SU-DHL-6 (cell line): ENCODE data around the gene SLC38A8.

Experiments
- H2AFZ ChIP-seq: fragments of 200-600 bp; sonication (generic); 2 replicates; pipeline ENCODE4 v1.6.1; 2014; ENCODE audit warnings: low read depth, mild to moderate bottlenecking, moderate library complexity, mixed read lengths, antibody characterized with exemption, low read length; ENCODE audit not compliant: severe bottlenecking
- H3F3A ChIP-seq: fragments of 200-600 bp; shearing (Covaris generic); 2 replicates; pipeline ENCODE4 v1.6.0; 2016; ENCODE audit warnings: antibody characterized with exemption, mild to moderate bottlenecking; ENCODE audit not compliant: insufficient read depth
- H3K27ac ChIP-seq: fragments of 200-600 bp; sonication (generic); 2 replicates; pipeline ENCODE4 v1.5.1; 2016; ENCODE audit warnings: low read depth, mild to moderate bottlenecking, low read length, moderate library complexity, mixed read lengths
- H3K27me3 ChIP-seq: fragments of 200-600 bp; sonication (generic), shearing (Covaris generic); 2 replicates; pipeline ENCODE4 v1.6.0; 2014; ENCODE audit warnings: mild to moderate bottlenecking, low read length
- H3K36me3 ChIP-seq: fragments of 200-600 bp; sonication (generic); 2 replicates; pipeline ENCODE4 v1.6.1; 2014; ENCODE audit warnings: mild to moderate bottlenecking, low read length, mixed read lengths
- H3K4me2 ChIP-seq: fragments of 300-600, 200-600 bp; shearing (Covaris generic), sonication (generic); 2 replicates; pipeline ENCODE4 v1.6.0; 2014; ENCODE audit warnings: low read length, low read depth, mild to moderate bottlenecking; ENCODE audit not compliant: poor library complexity, severe bottlenecking
- H3K4me3 ChIP-seq: fragments of 200-600 bp; sonication (generic); 2 replicates; pipeline ENCODE4 v1.5.1; 2014; ENCODE audit warnings: antibody characterized with exemption, low read length, mild to moderate bottlenecking, mixed read lengths; ENCODE audit not compliant: insufficient read depth, poor library complexity, severe bottlenecking
- H3K79me2 ChIP-seq: fragments of 200-600 bp; sonication (generic); 2 replicates; pipeline ENCODE4 v1.6.1; 2014; ENCODE audit warnings: mild to moderate bottlenecking, low read length, moderate library complexity; ENCODE audit not compliant: insufficient read depth
- H3K9ac ChIP-seq: fragments of 200-600 bp; sonication (generic); 2 replicates; pipeline ENCODE4 v1.7.0; 2014; ENCODE audit warnings: mild to moderate bottlenecking, low read length
- H3K9me2 ChIP-seq: fragments of 200-600 bp; sonication (generic); replicated peaks from 2 replicates; pipeline ENCODE4 v1.6.1; 2014; ENCODE audit warnings: low read length; ENCODE audit not compliant: insufficient read depth
- H3K9me3 ChIP-seq: fragments of 200-600 bp; sonication (generic); 2 replicates; pipeline ENCODE4 v1.6.1; 2014; ENCODE audit warnings: low read length, mixed read lengths; ENCODE audit not compliant: insufficient read depth
- H4K20me1 ChIP-seq: fragments of 200-600 bp; sonication (generic); 2 replicates; pipeline ENCODE4 v1.6.1; 2014; ENCODE audit warnings: low read depth, mild to moderate bottlenecking, antibody characterized with exemption, low read length, moderate library complexity, mixed read lengths
- EZH2phosphoT487 ChIP-seq: fragments of 200-600 bp; sonication (generic), shearing (Covaris generic); conservative IDR thresholded peaks from 2 replicates; pipeline ENCODE4 v1.6.1; 2018; ENCODE audit warnings: mild to moderate bottlenecking, antibody characterized with exemption, low read length, moderate library complexity, mixed read lengths
- TF ChIP-seq, protein P1 (sequence below): fragments of 200-600 bp; sonication (generic); IDR thresholded peaks from one replicate; pipeline ENCODE4 v1.5.1; 2017; ENCODE audit warnings: antibody characterized with exemption, mild to moderate bottlenecking, low read length, moderate library complexity; ENCODE audit not compliant: insufficient read depth, poor library complexity, severe bottlenecking

SLC38A8 gene

DNA sequence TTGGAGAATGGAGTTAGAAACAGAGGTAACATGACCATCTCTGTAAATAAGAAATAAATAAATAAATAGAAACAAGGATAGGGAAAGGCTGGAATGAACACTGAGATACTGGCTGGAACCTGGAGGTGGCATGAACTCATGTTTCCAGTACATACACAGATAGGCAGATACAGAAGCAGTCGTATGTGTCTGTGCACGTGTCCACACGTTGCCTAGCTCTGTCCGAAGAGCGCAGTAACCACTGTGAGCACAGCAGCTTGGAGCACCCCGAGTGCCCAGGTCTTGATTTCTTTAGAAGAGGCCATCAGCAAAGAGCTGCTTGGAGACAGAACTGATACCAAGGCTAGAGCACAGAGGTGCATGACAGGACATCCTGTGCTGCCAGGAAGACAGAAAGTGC is 37.1 kb upstream of the SLC38A8 start:
- Histone ChIP-seq H3K9me2 (no peaks in the 10 kb centered on the region), H3K36me3 (peaks cover 16% of the 10 kb centered on the region; the same call in 1 of the 2 replicates), H3K79me2 (peaks cover 25% of the 10 kb centered on the region), H3K9ac (no peak overlapping the region), H3K27me3 (no peaks in the 10 kb centered on the region), H3K4me2 (no peak overlapping the region), H2AFZ (no peak overlapping the region), H4K20me1 (0 out of 2 replicates have a peak, but pooled peaks cover 3% of the 10 kb centered on the region), H3K4me3 (no peak overlapping the region), H3F3A (no peaks in the 10 kb centered on the region), H3K27ac (no peak overlapping the region), H3K9me3 (no peaks in the 10 kb centered on the region)
- TF ChIP-seq EZH2phosphoT487 = no peak
- TF ChIP-seq, protein P1, sequence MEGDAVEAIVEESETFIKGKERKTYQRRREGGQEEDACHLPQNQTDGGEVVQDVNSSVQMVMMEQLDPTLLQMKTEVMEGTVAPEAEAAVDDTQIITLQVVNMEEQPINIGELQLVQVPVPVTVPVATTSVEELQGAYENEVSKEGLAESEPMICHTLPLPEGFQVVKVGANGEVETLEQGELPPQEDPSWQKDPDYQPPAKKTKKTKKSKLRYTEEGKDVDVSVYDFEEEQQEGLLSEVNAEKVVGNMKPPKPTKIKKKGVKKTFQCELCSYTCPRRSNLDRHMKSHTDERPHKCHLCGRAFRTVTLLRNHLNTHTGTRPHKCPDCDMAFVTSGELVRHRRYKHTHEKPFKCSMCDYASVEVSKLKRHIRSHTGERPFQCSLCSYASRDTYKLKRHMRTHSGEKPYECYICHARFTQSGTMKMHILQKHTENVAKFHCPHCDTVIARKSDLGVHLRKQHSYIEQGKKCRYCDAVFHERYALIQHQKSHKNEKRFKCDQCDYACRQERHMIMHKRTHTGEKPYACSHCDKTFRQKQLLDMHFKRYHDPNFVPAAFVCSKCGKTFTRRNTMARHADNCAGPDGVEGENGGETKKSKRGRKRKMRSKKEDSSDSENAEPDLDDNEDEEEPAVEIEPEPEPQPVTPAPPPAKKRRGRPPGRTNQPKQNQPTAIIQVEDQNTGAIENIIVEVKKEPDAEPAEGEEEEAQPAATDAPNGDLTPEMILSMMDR = no peak

DNA sequence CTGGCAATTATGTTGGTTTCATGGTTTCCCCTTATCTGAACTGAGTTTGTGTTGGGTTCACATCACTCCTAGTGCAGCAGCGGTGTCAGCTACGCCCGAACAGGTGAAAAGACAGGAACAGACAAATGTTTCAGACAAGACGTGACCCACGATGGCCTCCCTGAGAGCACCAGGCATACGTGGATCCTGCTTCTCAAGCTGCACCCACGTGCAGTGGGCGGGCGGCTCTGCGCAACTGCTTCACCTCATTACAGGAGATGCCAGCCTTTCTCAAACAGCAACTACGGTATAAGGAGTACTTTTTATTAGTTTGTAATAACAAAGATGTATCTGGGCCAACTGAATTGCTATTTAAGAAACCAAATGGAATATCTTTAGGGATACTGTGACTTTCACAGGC is 32.8 kb upstream of the SLC38A8 start:
- no peak for TF ChIP-seq EZH2phosphoT487
- TF ChIP-seq, protein P1 = no peak
- no peak overlapping the region for H3K4me3 ChIP-seq
- no peak overlapping the region for H3K4me2 ChIP-seq
- no peak overlapping the region for H3K27ac ChIP-seq
- peaks cover 25% of the 10 kb centered on the region for H3K79me2 ChIP-seq
- no peak overlapping the region for H2AFZ ChIP-seq
- H3K9ac ChIP-seq = no peak overlapping the region
- H3K27me3 ChIP-seq = no peaks in the 10 kb centered on the region
- no peaks in the 10 kb centered on the region for H3F3A ChIP-seq
- H3K36me3 ChIP-seq = peaks cover 10% of the 10 kb centered on the region; the same call in 1 of the 2 replicates
- H4K20me1 ChIP-seq = 0 out of 2 replicates have a peak, but pooled peaks cover 3% of the 10 kb centered on the region
- no peaks in the 10 kb centered on the region for H3K9me2 ChIP-seq
- H3K9me3 ChIP-seq = no peaks in the 10 kb centered on the region

DNA sequence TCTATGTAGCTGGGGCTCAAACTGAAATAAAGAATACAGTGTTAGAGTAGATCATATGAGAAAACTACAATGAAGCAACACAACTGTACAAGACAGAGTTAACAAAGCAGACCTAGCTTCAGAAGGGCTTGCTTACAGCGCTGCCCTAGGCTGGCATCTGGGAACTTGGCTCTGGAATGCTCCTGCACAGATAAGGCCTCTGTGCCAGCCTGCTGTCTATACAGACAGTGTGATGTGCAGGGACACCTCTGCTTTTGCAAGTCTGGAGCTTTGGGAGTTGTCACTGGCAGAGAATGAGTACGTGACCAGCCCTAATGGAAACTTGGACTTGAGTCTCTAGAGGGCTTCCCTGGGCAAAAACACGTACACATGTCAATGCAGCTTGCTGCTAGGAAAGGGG is 32.1 kb upstream of the SLC38A8 start:
- Histone ChIP-seq H3K27me3 (no peaks in the 10 kb centered on the region), H3K9me2 (no peaks in the 10 kb centered on the region), H3K4me2 (no peak overlapping the region), H3K4me3 (no peak overlapping the region), H3K9ac (no peak overlapping the region), H3K79me2 (peaks cover 25% of the 10 kb centered on the region), H3K36me3 (peaks cover 10% of the 10 kb centered on the region; the same call in 1 of the 2 replicates), H4K20me1 (0 out of 2 replicates have a peak, but pooled peaks cover 3% of the 10 kb centered on the region), H3F3A (no peaks in the 10 kb centered on the region), H3K27ac (no peak overlapping the region), H2AFZ (no peak overlapping the region), H3K9me3 (no peaks in the 10 kb centered on the region)
- TF ChIP-seq, protein P1 = no peak
- no peak for TF ChIP-seq EZH2phosphoT487

DNA sequence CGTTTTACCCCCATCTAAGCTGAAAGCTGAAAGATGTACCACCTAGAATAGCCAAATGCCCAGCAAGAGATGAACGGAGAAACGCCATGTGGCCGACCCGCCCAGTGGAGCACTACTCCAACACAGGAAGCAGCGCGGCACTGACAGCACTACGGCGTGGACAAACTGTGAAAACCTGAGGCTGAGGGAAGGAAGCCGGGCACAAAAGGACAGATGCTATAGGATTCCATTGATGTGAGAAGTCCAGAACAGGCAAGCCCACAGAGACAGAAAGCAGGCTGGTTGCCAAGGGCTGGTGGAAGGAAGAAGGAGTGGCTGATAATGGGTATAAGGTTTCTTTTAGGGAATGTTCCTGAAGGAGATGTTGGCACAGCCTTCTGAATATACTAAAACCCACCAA is 29.4 kb upstream of the SLC38A8 start:
- TF ChIP-seq EZH2phosphoT487 = no peak
- TF ChIP-seq, protein P1 = no peak
- Histone ChIP-seq H3K36me3 (peaks cover 10% of the 10 kb centered on the region; the same call in 1 of the 2 replicates), H4K20me1 (0 out of 2 replicates have a peak, but pooled peaks cover 3% of the 10 kb centered on the region), H3K9me3 (no peaks in the 10 kb centered on the region), H3K27ac (no peak overlapping the region), H3K27me3 (no peaks in the 10 kb centered on the region), H3F3A (no peaks in the 10 kb centered on the region), H3K4me3 (no peak overlapping the region), H3K79me2 (peaks cover 8% of the 10 kb centered on the region; the same call in 1 of the 2 replicates), H3K4me2 (no peak overlapping the region), H3K9ac (no peak overlapping the region), H2AFZ (no peak overlapping the region), H3K9me2 (no peaks in the 10 kb centered on the region)
